Stimulated activated CD4-positive, alpha-beta T cell treated with anti-CD3 and anti-CD28 coated beads, Interleukin-4, amount 100 ng/mL, for 24 hours (primary cell): ENCODE results near the gene TOX3.

ENCODE experiments used
- DNase-seq: peaks from one replicate; pipeline ENCODE4 v3.0.0-alpha.2; 2020

TOX3 gene

DNA sequence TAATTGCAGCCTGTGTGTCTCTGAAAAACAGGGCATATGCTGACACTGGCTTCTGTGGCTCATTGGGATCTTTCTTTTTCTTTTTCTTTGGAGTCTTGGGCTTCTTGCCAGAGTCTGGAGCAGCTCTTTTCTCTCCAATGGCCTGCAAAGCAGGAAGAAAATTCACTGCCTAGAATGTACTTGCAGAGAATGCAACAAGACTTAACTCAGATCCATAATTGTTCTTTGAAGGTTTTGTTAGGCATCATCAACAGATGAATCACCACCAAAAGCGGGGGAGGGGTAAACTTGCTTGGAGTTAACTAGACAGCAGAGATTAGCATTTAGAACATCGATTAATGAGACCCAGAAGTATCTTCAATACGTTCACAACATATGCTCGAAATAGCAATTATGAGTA is 100.9 kb downstream of the TOX3 start:
- no peak for DNase-seq

DNA sequence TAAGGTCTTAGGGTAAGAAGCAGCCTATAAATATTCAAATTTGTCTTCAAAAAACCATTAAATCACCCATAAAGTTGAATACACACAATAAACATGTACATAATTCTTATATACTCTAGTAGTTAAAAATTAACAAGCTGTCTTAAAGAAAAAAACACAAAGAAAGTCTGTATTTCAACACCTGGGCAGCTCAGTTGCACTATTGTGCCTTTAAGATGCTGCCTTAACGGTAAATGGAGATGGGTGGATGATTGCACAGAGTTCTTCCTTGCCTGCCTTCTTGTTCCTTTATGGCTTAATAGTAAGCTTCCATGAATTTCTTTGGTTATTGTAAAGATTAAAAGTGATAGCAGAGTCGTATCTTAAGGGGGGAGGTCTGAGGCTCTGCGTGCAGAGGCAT is 105.1 kb downstream of the TOX3 start:
- no peak for DNase-seq

DNA sequence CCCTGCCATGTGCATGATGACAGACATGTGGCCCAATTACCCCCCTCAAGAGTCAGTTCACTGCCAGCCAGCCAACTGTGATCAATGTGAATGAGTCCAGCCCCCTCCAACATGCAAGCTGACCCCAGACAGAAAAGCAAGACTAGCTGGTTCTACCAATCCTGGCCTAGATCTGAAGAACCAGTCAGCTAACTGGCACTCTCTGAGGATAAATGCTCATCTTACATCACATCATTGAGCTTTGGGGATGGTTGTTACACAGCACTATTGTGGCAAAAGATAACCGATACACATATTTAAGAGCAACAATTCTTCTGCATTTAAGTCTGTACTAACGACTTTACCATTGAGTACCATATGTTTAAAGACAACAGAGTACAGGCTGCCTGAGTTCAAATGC is 106.7 kb downstream of the TOX3 start:
- DNase-seq: no peak

DNA sequence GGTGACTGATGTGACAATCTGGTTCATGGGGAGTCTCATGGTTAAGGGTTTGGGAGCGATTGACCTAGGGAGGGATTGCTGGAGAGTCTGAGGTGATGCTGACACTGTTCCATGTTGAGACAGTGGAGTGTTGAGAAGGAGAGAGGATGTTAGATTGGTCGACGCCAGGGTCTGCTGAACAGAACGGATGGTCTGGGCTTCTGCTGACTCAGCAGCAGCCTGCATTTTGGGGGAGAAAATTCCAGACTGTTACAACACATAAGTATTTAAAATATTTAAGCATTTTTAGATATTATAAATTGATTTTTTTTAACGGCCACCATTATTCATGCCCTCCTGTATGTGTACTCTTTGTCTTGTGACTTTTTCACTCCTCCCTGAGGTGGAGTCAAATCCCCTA is 107.2 kb downstream of the TOX3 start:
- DNase-seq: no peak

DNA sequence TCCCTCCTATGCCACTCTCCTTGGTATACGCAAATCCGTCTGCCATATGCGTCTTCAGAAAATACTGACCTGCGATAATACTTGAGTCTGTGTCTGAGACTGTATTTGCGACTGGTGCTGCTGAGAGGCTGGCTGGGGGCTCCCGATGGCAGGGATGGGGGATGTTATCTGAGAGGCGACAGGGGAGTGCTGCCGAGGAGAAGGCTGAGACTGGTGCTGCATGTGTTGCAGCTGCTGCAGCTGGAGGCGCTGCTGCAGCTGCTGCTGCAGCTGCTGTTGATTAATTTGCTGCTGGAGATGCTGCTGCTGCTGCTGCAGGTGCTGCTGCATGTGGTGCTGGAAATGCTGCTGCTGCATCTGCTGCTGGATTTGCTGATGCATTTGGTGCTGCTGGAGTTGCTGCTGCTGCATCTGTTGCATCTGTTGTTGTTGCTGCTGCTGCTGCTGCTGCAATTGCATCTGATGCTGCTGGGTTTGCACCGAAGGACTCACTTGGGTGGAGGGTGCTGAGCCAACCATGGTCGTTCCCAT is 107.7 kb downstream of the TOX3 start:
- no peak for DNase-seq

DNA sequence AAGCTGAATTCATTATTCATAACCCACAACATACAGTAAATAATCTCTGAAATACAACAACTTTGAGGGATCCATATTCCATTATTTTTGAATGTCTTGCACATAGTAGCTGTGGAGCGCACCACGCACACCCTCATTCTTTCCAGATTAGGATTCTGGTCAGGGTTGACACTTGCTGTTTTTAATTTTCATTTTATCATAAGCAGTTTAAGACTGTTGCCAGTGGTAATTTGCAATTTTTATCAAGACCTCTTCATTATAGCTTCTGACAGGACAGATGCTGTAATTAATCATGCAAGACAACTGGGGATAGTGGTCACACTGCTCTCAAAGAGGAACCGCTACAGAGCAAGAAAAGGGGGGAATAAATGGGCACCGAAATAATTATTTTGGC is 109.7 kb downstream of the TOX3 start:
- no peak for DNase-seq

DNA sequence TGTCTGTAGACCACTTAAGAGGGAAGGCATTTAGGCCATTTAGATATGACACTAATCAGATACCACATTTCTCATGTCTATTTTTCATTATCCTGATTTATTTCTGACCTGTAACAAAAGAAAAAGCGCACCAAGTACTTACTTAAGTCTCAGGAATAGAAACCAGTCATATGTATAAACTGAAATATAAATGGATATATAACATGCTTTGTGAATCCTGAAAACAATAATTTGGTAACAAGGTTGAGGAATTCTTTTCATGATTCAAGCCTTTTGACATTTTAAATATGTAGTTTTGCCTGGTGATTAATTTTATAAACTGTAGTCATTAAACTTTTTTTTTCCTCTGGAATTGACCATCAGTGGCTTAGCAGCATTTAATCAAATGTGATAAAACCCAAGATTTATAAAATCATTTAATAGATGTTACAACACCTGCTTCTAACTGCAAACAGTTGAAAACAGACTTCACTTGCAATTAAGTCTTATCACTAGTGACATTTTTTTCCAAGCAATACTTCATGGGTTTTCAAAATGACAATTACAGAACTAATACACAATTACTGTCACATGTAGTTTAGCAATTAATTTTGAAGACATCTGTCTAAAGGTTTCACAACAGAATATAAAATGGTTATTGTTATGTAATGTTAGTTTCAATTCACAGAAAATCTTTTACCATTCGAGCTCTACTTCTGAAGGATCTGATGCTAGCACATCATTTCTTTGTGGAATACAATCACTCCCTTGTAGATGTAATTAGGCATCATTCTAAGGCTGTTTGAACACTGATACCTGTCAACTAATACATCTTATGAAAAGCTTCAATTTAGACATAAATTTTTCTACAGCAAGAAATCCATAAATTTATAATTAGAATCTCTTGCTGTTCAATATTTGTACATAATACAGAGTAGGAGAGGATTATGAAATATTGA is 110.3 kb downstream of the TOX3 start:
- no peak for DNase-seq

DNA sequence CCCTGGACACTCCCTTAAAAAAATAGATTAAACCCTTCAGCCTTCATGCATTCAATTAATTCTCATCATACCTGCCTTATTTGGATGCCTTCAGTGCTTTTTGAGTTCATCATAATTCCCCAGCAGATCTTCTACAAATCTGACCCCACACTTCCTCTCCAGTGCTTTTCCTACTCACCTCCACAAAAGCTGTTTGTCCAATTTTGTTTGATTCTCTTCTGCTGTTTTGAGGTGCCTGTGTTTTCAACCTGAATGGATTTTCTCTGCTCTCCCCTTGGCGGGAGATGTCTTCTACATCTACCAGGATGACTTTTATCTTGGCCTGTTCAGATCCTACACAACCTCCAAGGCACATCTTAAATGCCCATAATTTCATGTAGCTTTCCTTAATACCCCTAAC is 112.7 kb downstream of the TOX3 start:
- no peak for DNase-seq

DNA sequence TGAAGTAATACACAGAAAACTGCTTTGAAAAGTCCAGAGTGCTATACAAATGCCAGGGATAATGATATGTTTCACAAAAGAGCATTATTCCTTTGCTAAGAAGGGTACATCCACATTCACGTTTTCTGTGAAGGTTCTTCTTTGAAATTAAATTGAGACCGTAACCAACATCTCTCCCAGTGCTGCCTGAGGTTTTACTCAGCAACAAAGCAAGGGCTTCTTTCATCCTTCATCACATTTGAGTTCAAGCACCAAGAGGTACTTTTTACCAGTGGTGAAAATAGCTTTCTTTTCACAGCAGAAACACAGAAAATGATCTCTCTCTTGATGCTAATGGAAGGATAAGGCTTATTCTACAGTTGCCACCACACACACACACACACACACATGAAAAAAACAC is 113.3 kb downstream of the TOX3 start:
- DNase-seq: no peak

DNA sequence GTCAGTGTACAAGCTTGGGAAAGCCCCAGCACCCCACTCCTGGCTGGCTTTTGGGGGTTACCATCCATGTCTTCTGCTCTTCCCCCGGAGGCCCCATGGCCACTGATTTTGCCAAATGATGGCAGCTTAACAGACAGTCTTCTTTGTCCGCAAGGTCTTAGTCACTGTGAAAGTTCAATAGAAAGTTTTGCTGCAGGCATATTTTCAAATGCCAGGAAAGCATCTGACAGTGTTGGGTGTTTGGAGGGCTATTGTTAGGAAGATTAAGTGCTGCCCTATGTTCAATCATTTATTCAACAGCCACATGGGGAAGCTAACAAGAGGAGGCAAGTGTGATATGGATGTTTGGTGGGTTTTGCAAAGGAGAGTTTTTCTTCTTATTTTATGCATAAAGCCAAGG is 122.4 kb downstream of the TOX3 start:
- DNase-seq: no peak

DNA sequence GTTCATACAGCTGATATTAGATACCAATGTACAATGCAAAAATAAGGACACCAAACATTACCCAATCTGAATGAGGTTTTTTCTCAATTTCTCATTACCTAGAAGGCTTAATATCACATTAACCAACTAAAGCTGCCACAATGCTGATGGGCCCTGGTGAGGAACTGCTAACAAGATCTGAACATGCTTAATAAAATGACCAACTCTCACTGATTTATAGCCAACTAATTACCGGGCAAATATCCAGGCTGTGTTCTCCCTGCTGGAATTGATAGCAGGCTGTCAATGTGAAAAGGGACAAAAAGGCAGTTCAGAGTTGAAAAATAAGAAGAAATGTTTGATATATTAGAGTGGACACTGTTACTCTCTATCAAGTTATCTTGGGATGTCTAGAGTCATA is 124.6 kb downstream of the TOX3 start:
- DNase-seq: no peak

DNA sequence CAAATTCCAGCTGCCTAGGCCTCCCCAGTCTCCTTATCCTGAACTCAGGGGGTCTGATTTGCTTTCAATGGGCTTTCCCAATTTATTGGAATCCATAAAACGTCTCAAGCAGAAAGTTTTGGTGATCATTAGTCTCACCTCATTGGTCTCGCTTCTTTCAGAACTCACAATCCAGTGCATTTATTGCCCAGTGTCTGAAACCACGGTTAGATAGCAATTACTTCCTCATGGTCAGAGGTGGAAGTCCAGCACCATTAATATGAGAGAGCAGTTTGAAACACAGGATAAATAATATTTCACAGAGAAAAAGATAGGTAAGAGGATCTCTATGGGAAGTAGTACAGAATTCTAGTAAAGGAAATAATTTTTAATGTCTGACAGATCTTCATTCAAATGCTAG is 128.7 kb downstream of the TOX3 start:
- DNase-seq: no peak

DNA sequence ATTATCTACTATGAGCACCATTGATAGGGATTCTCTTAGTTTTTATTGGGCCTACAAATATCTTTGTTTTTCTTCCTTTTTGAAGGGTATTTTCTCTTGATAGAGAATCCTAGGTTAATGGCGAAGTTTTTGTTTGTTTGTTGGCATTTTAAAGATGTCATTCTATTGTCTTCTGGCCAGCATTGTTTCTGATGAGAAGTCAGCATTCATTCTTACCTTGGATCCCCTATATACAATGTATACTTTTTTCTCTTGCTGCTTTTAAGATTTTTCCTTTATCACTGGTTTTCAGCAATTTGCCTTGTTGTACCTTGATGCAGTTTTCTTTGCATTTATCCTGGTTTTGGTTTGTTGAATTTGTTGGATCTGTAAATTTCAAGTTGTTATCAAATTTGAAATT is 130.1 kb downstream of the TOX3 start:
- DNase-seq: no peak

DNA sequence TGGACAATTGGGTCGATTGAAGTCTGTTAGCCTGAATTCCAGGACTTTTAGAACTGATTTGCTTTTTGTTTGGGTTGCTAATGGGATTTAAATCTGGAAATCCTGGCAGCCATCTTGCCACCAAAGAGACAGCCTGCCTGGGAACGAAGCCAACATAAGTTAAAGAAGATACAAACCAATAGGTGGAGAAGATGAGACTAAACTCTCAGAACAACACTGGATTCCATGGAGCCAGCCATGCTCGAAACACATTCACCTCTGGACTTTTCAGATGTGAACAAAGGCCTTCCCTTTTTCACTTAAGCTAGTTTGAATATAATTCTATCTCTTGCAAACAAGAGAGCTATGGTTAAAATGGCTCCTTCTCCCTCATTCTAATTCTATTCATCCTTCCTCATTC is 135.9 kb downstream of the TOX3 start:
- DNase-seq: no peak

DNA sequence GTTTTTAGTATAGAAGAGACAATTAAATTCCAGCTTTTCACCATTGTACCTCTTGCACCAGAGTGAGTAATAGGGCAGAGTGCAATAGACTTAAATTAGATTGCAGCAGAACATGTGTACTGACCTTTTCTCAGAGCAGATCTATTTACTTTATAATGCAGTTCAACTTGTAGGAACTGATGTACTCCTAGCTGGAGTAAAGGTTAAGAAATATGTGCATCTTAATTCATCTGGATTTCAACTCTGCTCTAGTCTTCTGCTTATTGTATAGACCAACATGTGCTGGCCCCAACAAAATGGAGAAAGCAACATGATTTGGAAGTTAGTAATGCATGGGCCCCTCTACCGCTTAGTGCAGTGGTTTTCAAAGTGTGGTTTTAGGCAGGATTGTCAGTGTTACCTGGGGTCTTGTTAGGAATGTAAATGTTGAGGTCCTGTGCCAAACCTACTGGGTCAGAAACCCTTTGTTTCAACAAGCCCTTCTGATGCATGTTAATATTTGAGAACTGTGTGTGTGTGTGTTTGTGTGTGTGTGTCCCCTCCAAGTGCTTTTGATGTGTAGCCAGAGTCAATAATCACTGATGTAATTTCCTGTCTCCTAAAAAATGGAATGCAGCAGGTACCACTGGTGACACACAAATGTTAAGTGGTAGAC is 138.6 kb downstream of the TOX3 start:
- no peak for DNase-seq

DNA sequence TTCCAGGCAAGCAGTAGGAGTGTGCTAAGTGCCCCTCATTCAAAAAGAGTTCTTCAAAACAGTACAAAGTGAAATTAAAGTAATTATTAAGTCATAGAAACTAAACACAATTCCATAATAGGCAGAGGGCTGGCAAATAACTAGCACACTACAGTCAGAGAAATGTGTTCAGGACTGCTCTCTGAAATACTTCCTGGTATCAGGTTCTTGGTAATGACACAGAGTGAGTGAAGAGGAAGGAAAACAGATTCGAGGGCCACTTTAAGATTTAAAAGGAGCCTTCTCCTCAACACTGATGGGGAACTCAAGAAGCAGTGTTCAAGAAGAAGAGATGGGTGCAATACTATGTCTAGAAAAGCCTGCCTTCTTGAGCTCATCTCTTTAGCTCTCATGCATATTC is 139.2 kb downstream of the TOX3 start:
- DNase-seq: no peak

DNA sequence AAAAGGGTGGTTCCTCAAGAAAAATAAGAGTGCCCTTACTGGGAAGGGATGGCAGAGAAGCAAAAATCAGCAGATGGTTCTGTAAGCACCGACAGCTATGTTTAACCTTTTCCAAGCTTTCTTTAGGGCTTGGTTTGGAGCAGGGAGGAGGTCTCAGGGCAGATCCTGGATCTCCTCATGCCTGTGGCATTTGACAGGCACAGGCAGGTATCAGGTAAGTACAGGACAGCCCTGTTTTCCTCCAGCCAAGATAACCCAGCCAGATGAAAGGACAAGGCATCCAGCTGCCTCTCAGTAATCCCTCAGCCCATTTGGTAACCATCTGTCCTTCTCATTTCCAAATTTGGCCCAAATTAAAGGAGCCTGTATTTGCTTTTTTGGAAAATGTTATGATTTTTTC is 141.5 kb downstream of the TOX3 start:
- DNase-seq: no peak

DNA sequence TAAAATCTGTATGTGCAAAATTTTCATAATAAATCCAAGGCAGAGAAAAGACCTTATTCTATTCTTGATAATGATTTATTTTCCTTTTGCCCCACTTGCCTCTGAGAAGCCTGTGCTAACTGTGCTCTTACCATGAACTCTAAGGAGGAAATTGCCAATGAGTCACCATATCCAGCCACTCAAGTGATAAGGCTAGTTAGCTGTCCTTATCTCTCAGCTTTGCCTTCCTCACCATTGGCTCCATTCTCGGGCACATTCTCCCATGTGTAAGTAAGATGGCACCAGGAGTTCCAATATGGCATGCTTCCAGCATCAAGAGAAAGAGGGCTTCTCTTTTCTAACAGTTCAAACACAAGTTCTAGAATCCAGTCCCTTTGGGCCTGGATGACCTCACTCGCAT is 142.4 kb downstream of the TOX3 start:
- no peak for DNase-seq

DNA sequence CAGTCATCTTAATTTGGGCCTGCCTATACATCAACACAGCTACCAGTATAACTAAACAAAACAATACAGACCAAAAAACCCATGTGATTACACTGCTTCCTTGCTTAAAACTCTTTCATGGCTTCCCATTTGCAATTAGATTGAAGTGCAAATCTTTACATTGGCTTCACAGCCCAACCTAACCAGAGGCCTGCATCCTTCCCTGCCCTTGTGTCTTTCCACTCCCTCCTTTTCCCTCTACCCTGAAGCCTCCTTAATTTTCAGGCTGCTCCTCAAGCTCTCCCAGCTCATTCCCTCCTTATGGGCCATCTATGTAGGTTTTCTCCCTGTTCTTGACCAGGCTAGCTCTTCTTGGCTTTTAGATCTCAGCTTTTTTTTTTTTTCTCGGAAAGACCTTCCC is 147.8 kb downstream of the TOX3 start:
- no peak for DNase-seq

DNA sequence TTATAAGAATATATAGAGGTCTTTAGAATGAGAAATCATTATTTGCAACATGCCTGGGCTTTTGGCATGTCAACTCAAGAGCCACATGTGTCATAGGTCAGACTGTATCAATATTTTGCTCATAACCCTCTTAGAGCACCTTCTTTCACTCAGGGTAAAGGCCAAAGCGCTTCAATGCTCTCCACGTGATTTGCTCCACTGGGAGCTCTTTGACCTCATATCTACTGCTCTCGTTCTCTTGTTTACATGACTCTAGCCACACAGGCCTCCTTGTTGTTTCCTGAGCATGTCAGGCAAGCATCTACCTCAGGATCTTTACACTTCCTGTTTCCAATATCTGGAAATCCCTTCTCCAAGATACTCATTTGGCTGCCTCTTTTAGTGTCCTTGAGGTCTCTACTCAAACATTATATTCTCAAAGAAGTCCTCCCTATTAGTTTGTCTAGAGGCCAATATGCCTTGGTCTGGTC is 148.4 kb downstream of the TOX3 start:
- DNase-seq: no peak

DNA sequence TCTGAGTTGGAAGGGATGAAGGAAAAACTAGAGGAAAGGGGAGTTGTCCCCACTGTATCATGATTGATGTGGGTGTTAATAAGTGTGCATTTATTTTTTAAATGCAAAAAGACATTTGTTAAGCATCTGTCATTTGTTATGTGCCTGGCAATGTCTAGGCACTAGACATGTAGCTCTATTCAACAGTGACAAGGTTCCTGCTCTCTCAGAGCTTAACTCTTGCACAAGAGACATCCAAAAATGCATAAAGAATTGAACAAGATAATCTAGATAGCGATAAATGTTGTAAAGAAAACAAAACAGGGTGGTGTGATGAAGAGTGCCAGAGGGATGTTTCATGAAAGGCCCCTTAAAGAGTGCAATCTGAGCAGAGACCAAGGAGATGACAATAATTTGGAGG is 148.9 kb downstream of the TOX3 start:
- DNase-seq: no peak

DNA sequence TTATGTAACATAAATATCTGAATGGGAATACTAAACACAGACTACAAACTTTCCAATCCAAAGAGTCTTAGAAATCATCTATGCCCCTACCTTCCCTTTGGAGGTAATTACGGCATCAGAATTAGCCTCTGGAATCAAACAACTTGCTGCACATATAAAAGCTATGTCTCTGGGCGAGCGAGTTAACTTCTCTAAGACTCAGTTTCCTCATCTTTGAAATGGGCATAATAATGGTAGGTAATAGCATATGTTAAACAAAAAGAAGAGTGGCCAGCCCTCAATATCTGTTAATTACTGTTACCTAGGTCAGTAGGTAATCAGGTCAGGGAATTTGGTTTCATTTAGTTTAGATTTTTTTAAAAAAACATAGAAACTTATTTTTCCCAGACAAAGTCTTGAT is 153.5 kb downstream of the TOX3 start:
- no peak for DNase-seq

DNA sequence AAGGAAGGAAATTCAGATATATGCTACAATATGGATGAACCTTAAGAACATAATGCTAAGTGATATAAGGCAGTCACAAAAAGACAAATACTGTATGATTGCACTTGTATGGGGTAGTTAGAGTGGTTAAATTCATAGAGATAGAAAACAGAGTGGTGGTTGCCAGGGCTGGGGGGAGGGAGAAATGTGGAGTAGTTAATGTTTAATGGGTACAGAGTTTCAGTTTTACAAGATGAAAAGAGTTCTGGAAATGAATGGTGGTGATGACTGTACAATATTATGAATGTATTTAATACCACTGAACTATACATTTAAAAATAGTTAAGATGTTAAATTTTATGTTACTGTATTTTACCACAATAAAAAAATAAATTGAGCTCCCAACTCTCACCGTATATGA is 157.9 kb downstream of the TOX3 start:
- no peak for DNase-seq
